Activated CD4-positive, alpha-beta memory T cell treated with anti-CD3 and anti-CD28 coated beads for 36 hours (primary cell): ENCODE measurements around the gene NAT9. TPM values are rescaled to one million over a fixed set of nuclear protein-coding genes. Genes with fewer than 3 reads are reported as not detected.

Experiments used
- CTCF ChIA-PET: fragments of 350-600 bp; sonication (Branson Sonifier 250); formaldehyde crosslinking; loops from one replicate; lab custom pipeline; 2021; ENCODE audit warnings: antibody characterized with exemption, inconsistent platforms; lab: Charles Lee
- POLR2A ChIA-PET: fragments of 350-600 bp; sonication (Branson Sonifier 250); formaldehyde crosslinking; loops from one replicate; lab custom pipeline; 2021; ENCODE audit warnings: antibody characterized with exemption; lab: Charles Lee
- DNase-seq: peaks from one replicate; pipeline ENCODE4 v3.0.0-alpha.2; 2020
- H3K27ac Mint-ChIP-seq: one replicate; pipeline ENCODE4 v1.8.0; 2021; ENCODE audit warnings: mixed read lengths
- H3K27me3 Mint-ChIP-seq: one replicate; pipeline ENCODE4 v1.8.0; 2021; ENCODE audit warnings: mixed read lengths
- H3K36me3 Mint-ChIP-seq: one replicate; pipeline ENCODE4 v1.8.0; 2021; ENCODE audit warnings: mixed read lengths
- H3K4me1 Mint-ChIP-seq: one replicate; pipeline ENCODE4 v1.8.0; 2021; ENCODE audit warnings: low read depth, mixed read lengths
- H3K4me3 Mint-ChIP-seq: one replicate; pipeline ENCODE4 v1.8.0; 2021; ENCODE audit warnings: mild to moderate bottlenecking, mixed read lengths
- H3K9me3 Mint-ChIP-seq: one replicate; pipeline ENCODE4 v1.8.0; 2021; ENCODE audit warnings: mixed read lengths
- intact Hi-C: fragments of 100-400 bp; cut with micrococcal nuclease; formaldehyde crosslinking; loops from one replicate; pipeline ENCODE4 v1.15.1; 2023
- total RNA-seq, 2 experiments: library from RNA; stranded (reverse); gene quantifications; one replicate each; pipeline ENCODE4 v1.2.3, GENCODE V29; 2021

The NAT9 gene
- total RNA-seq, 2 experiments from 2014 or later = 42.9 to 46.9 TPM

- ChIA-PET CTCF (interaction anchor here (5.2 to 6.8 kb wide), 2 partner anchors 12 to 75 kb away, joined by 54 to 223 read pairs; no protein-coding TSS in a partner anchor), POLR2A (no interaction called here)
- no peaks in the 10 kb centered on the region for H3K9me3 Mint-ChIP-seq
- H3K27ac Mint-ChIP-seq = no peak overlapping the region
- H3K4me3 Mint-ChIP-seq = no peak overlapping the region
- H3K27me3 Mint-ChIP-seq = no peaks in the 10 kb centered on the region
- H3K4me1 Mint-ChIP-seq = peaks cover 29% of the 10 kb centered on the region
- intact Hi-C loops = no loop called here
- no peak for DNase-seq
- H3K36me3 Mint-ChIP-seq = no peaks in the 10 kb centered on the region
Measured at GRCh38 chr17:74733365-74734122, 42.6 kb downstream of the NAT9 start.

- POLR2A ChIA-PET = no interaction called here
Measured at GRCh38 chr17:74732042-74732867, 43.9 kb downstream of the NAT9 start.

GRCh38 chr17:74731347-74731605 lies 44.9 kb downstream of the NAT9 start:
- no peak for DNase-seq
- intact Hi-C loops = no loop called here
- Mint-ChIP-seq H3K4me1 (peaks cover 14% of the 10 kb centered on the region), H3K27ac (no peak overlapping the region), H3K9me3 (no peaks in the 10 kb centered on the region), H3K36me3 (no peaks in the 10 kb centered on the region), H3K4me3 (no peak overlapping the region), H3K27me3 (no peaks in the 10 kb centered on the region)
- ChIA-PET CTCF (interaction anchor here (2.3 kb wide), 1 partner anchor 74 kb away, joined by 11 read pairs; no protein-coding TSS in a partner anchor), POLR2A (no interaction called here)

More at GRCh38 chr17:74732042-74732867, 43.9 kb downstream of the NAT9 start:
- DNase-seq = no peak
- intact Hi-C loops = no loop called here
- Mint-ChIP-seq H3K27ac (no peak overlapping the region), H3K27me3 (no peaks in the 10 kb centered on the region), H3K4me1 (peaks cover 17% of the 10 kb centered on the region), H3K9me3 (no peaks in the 10 kb centered on the region), H3K36me3 (no peaks in the 10 kb centered on the region), H3K4me3 (no peak overlapping the region)
- CTCF ChIA-PET = interaction anchor here (0.8 kb wide), 1 partner anchor 75 kb away, joined by 3 read pairs; no protein-coding TSS in a partner anchor

- Mint-ChIP-seq H3K4me1 (peaks cover 13% of the 10 kb centered on the region), H3K27me3 (no peaks in the 10 kb centered on the region), H3K9me3 (no peaks in the 10 kb centered on the region), H3K4me3 (no peak overlapping the region), H3K36me3 (no peaks in the 10 kb centered on the region), H3K27ac (no peak overlapping the region)
- intact Hi-C loops = no loop called here
- ChIA-PET CTCF (interaction anchor here (2.3 kb wide), 1 partner anchor 74 kb away, joined by 11 read pairs; no protein-coding TSS in a partner anchor), POLR2A (no interaction called here)
- DNase-seq = peak; percentile 74
Measured at GRCh38 chr17:74730491-74731346, 45.4 kb downstream of the NAT9 start.

- intact Hi-C loops = no loop called here
- Mint-ChIP-seq H3K9me3 (no peaks in the 10 kb centered on the region), H3K27ac (no peak overlapping the region), H3K27me3 (no peaks in the 10 kb centered on the region), H3K36me3 (no peaks in the 10 kb centered on the region), H3K4me1 (peaks cover 13% of the 10 kb centered on the region), H3K4me3 (no peak overlapping the region)
- DNase-seq = no peak
- CTCF ChIA-PET = interaction anchor here (2.3 kb wide), 1 partner anchor 73 kb away, joined by 11 read pairs; no protein-coding TSS in a partner anchor
- POLR2A ChIA-PET = no interaction called here
Measured at GRCh38 chr17:74729866-74730265, 46.3 kb downstream of the NAT9 start.

GRCh38 chr17:74729368-74729767 lies 46.8 kb downstream of the NAT9 start:
- no peak overlapping the region for H3K27ac Mint-ChIP-seq
- no peaks in the 10 kb centered on the region for H3K27me3 Mint-ChIP-seq
- CTCF ChIA-PET = interaction anchor here (2.3 kb wide), 1 partner anchor 72 kb away, joined by 11 read pairs; no protein-coding TSS in a partner anchor
- peaks cover 13% of the 10 kb centered on the region for H3K4me1 Mint-ChIP-seq
- POLR2A ChIA-PET = no interaction called here
- no peaks in the 10 kb centered on the region for H3K9me3 Mint-ChIP-seq
- no peaks in the 10 kb centered on the region for H3K36me3 Mint-ChIP-seq
- intact Hi-C loops = no loop called here
- DNase-seq = no peak
- H3K4me3 Mint-ChIP-seq = no peak overlapping the region

GRCh38 chr17:74728702-74729075 lies 47.5 kb downstream of the NAT9 start:
- CTCF ChIA-PET = no interaction called here
- Mint-ChIP-seq H3K27ac (no peak overlapping the region), H3K9me3 (no peaks in the 10 kb centered on the region), H3K36me3 (no peaks in the 10 kb centered on the region), H3K4me1 (peaks cover 13% of the 10 kb centered on the region), H3K4me3 (no peak overlapping the region), H3K27me3 (no peaks in the 10 kb centered on the region)
- intact Hi-C loops = no loop called here
- no peak for DNase-seq
- POLR2A ChIA-PET = no interaction called here

- H3K4me1 Mint-ChIP-seq = peaks cover 13% of the 10 kb centered on the region
- no peak for DNase-seq
- H3K4me3 Mint-ChIP-seq = no peak overlapping the region
- H3K27me3 Mint-ChIP-seq = no peaks in the 10 kb centered on the region
- POLR2A ChIA-PET = no interaction called here
- H3K9me3 Mint-ChIP-seq = no peaks in the 10 kb centered on the region
- H3K36me3 Mint-ChIP-seq = no peaks in the 10 kb centered on the region
- no peak overlapping the region for H3K27ac Mint-ChIP-seq
- CTCF ChIA-PET = no interaction called here
- intact Hi-C loops = no loop called here
Measured at GRCh38 chr17:74728033-74728701, 48.0 kb downstream of the NAT9 start.

- intact Hi-C loops = no loop called here
- DNase-seq = no peak
Measured at GRCh38 chr17:74725111-74725510, 51.0 kb downstream of the NAT9 start.

GRCh38 chr17:74723891-74724290 lies 52.3 kb downstream of the NAT9 start:
- Mint-ChIP-seq H3K27ac (no peak overlapping the region), H3K36me3 (no peaks in the 10 kb centered on the region), H3K4me3 (no peak overlapping the region), H3K4me1 (no peaks in the 10 kb centered on the region), H3K27me3 (no peaks in the 10 kb centered on the region), H3K9me3 (no peaks in the 10 kb centered on the region)
- CTCF ChIA-PET = interaction anchor here (1.2 to 4.5 kb wide), 2 partner anchors 13 to 66 kb away, joined by 3 to 12 read pairs; partner anchors contain the start of gene RAB37
- no peak for DNase-seq
- POLR2A ChIA-PET = no interaction called here
- intact Hi-C loops = no loop called here

More at GRCh38 chr17:74725111-74725510, 51.0 kb downstream of the NAT9 start:
- Mint-ChIP-seq H3K27me3 (no peaks in the 10 kb centered on the region), H3K36me3 (no peaks in the 10 kb centered on the region), H3K4me1 (peaks cover 2% of the 10 kb centered on the region), H3K9me3 (no peaks in the 10 kb centered on the region), H3K4me3 (no peak overlapping the region), H3K27ac (no peak overlapping the region)
- ChIA-PET CTCF (interaction anchor here (4.5 kb wide), 1 partner anchor 68 kb away, joined by 12 read pairs; no protein-coding TSS in a partner anchor), POLR2A (interaction anchor here (0.6 kb wide), 1 partner anchor 36 kb away, joined by 3 read pairs; no protein-coding TSS in a partner anchor)

- Mint-ChIP-seq H3K9me3 (no peaks in the 10 kb centered on the region), H3K27ac (no peak overlapping the region), H3K27me3 (no peaks in the 10 kb centered on the region), H3K4me3 (no peak overlapping the region), H3K4me1 (no peaks in the 10 kb centered on the region), H3K36me3 (no peaks in the 10 kb centered on the region)
- ChIA-PET CTCF (interaction anchor here (0.6 kb wide), 1 partner anchor 14 kb away, joined by 3 read pairs; the partner anchor contains the start of gene RAB37), POLR2A (no interaction called here)
- DNase-seq = no peak
- intact Hi-C loops = no loop called here
Measured at GRCh38 chr17:74722782-74723181, 53.4 kb downstream of the NAT9 start.
